Measurements from ENCODE around the gene CHRM5. TPM values are rescaled to one million over a fixed set of nuclear protein-coding genes. Genes with fewer than 3 reads are reported as not detected.

The CHRM5 gene
- total RNA-seq, 1 experiment from 2014 or later: not detected

GRCh38 chr15:34027606-34028005 lies 59.3 kb downstream of the CHRM5 start:
- no peaks in the 10 kb centered on the region for H3K79me2 ChIP-seq (ENCODE audit: low read depth)
- BruUV-seq (replicated peaks): no TSS peak
- no peaks in the 10 kb centered on the region for H3K36me3 ChIP-seq (ENCODE audit: low read depth)
- no peak overlapping the region for H2AFZ ChIP-seq
- intact Hi-C loops (cut with micrococcal nuclease; ENCODE audit: unreplicated experiment): no loop called here
- no peak overlapping the region for H3K4me2 ChIP-seq
- no peak overlapping the region for H3K27ac ChIP-seq
- H3F3A ChIP-seq (ENCODE audit: insufficient read depth, low read depth): no peaks in the 10 kb centered on the region
- no peak for TF ChIP-seq EZH2 (IDR thresholded peaks at IDR 0.05; ENCODE audit: low read depth)
- no peak for TF ChIP-seq CTCF (conservative IDR thresholded peaks at IDR 0.05)
- no peaks in the 10 kb centered on the region for H4K20me1 ChIP-seq (ENCODE audit: insufficient read depth)
- H3K9me3 ChIP-seq (ENCODE audit: insufficient read depth, low read depth): no peaks in the 10 kb centered on the region; the same call in 1 of the 2 replicates
- no peaks in the 10 kb centered on the region for H3K27me3 ChIP-seq (ENCODE audit: insufficient read depth, low read depth)
- no peak overlapping the region for H3K4me3 ChIP-seq
- H3K4me1 ChIP-seq (replicated peaks; ENCODE audit: insufficient read depth): no peaks in the 10 kb centered on the region
- no peak for DNase-seq
- H3K9me2 ChIP-seq (ENCODE audit: insufficient read depth): no peaks in the 10 kb centered on the region
- ChIA-PET CTCF (no interaction called here), POLR2A (ENCODE audit: unreplicated experiment) (no interaction called here)

- Histone ChIP-seq H2AFZ (no peak overlapping the region), H3K4me3 (no peak overlapping the region), H3F3A (ENCODE audit: insufficient read depth, low read depth) (no peaks in the 10 kb centered on the region), H3K27me3 (ENCODE audit: insufficient read depth, low read depth) (no peaks in the 10 kb centered on the region), H3K9me2 (ENCODE audit: insufficient read depth) (no peaks in the 10 kb centered on the region), H3K27ac (no peak overlapping the region), H3K4me2 (no peak overlapping the region), H3K4me1 (replicated peaks; ENCODE audit: insufficient read depth) (no peaks in the 10 kb centered on the region), H3K36me3 (ENCODE audit: low read depth) (no peaks in the 10 kb centered on the region), H3K79me2 (ENCODE audit: low read depth) (no peaks in the 10 kb centered on the region), H3K9me3 (ENCODE audit: insufficient read depth, low read depth) (no peaks in the 10 kb centered on the region; the same call in 1 of the 2 replicates), H4K20me1 (ENCODE audit: insufficient read depth) (no peaks in the 10 kb centered on the region)
- ChIA-PET POLR2A (ENCODE audit: unreplicated experiment) (no interaction called here), CTCF (no interaction called here)
- TF ChIP-seq EZH2 (IDR thresholded peaks at IDR 0.05; ENCODE audit: low read depth) (no peak), CTCF (conservative IDR thresholded peaks at IDR 0.05) (no peak)
- intact Hi-C loops (cut with micrococcal nuclease; ENCODE audit: unreplicated experiment): no loop called here
- BruUV-seq (replicated peaks): no TSS peak
- no peak for DNase-seq
Measured at GRCh38 chr15:34031987-34032760, 63.9 kb downstream of the CHRM5 start.

- peak overlapping the region; percentile 74 for H3K4me2 ChIP-seq
- H3K79me2 ChIP-seq (ENCODE audit: low read depth): peaks cover 5% of the 10 kb centered on the region
- H2AFZ ChIP-seq: peak overlapping the region; percentile 89
- H3K4me3 ChIP-seq: peak overlapping the region; percentile 62; the same call in 1 of the 2 replicates
- peak in 1 of 2 experiments; percentile 70 for DNase-seq
- ChIA-PET CTCF (no interaction called here), POLR2A (ENCODE audit: unreplicated experiment) (interaction anchor here (1.3 kb wide), 1 partner anchor 11 kb away, joined by 5 read pairs; no protein-coding TSS in a partner anchor)
- intact Hi-C loops (cut with micrococcal nuclease; ENCODE audit: unreplicated experiment): no loop called here
- H3K36me3 ChIP-seq (ENCODE audit: low read depth): no peaks in the 10 kb centered on the region
- H3F3A ChIP-seq (ENCODE audit: insufficient read depth, low read depth): no peaks in the 10 kb centered on the region
- no peak for TF ChIP-seq EZH2 (IDR thresholded peaks at IDR 0.05; ENCODE audit: low read depth)
- no peak for TF ChIP-seq CTCF (conservative IDR thresholded peaks at IDR 0.05)
- no peaks in the 10 kb centered on the region for H3K9me3 ChIP-seq (ENCODE audit: insufficient read depth, low read depth)
- H4K20me1 ChIP-seq (ENCODE audit: insufficient read depth): no peaks in the 10 kb centered on the region
- H3K4me1 ChIP-seq (replicated peaks; ENCODE audit: insufficient read depth): peaks cover 7% of the 10 kb centered on the region; the same call in 1 of the 2 replicates
- no peaks in the 10 kb centered on the region for H3K27me3 ChIP-seq (ENCODE audit: insufficient read depth, low read depth)
- H3K9me2 ChIP-seq (ENCODE audit: insufficient read depth): no peaks in the 10 kb centered on the region
- BruUV-seq (replicated peaks): TSS peak; percentile 57
- H3K27ac ChIP-seq: no peak overlapping the region
Measured at GRCh38 chr15:34038023-34038870, 70.0 kb downstream of the CHRM5 start.

Data from PC-9 (cell line).